GM12878 (cell line): ENCODE measurements around the gene BORCS5. TPM values are rescaled to one million over a fixed set of nuclear protein-coding genes. Genes with fewer than 3 reads are reported as not detected.

ENCODE experiments used
- ATAC-seq: fragments of 200-7000 bp; cut with Tn5 transposase; 3 replicates; pipeline ENCODE4 v1.9.1; 2020; ENCODE audit warnings: mild to moderate bottlenecking, moderate library complexity
- BruUV-seq: library from RNA; stranded (reverse); fragments of 400-500 nt; replicated peaks from 2 replicates; lab custom pipeline; 2021; lab: Mats Ljungman, UMichigan
- CTCF ChIA-PET: fragments of 300-600 bp; sonication (Branson Sonifier 250); formaldehyde crosslinking; extraction: SDS; loops from one replicate; lab custom pipeline; 2021; ENCODE audit warnings: inconsistent platforms; lab: Yijun Ruan, JAX
- POLR2A ChIA-PET: fragments of 350-600 bp; formaldehyde crosslinking; extraction: SDS; loops from one replicate; lab custom pipeline; 2021; ENCODE audit warnings: inconsistent platforms; lab: Charles Lee
- RAD21 ChIA-PET: fragments of 300-600 bp; sonication (Branson Sonifier 250); formaldehyde crosslinking; loops from one replicate; lab custom pipeline; 2023; ENCODE audit warnings: antibody characterized with exemption; ENCODE audit not compliant: unreplicated experiment; lab: Charles Lee
- SMC1A ChIA-PET: fragments of 300-600 bp; sonication (Branson Sonifier 250); formaldehyde crosslinking; loops from one replicate; lab custom pipeline; 2023; ENCODE audit not compliant: unreplicated experiment, uncharacterized antibody; lab: Charles Lee
- DNase-seq: peaks from one replicate; pipeline ENCODE4 v3.0.0-alpha.2; 2011; ENCODE audit warnings: low read depth, low spot score
- FAIRE-seq: peaks from 3 replicates; lab custom pipeline; 2011; peaks lifted over from hg19 to GRCh38; lab: Jason Lieb, UNC
- H2AFZ ChIP-seq: 2 replicates; pipeline ENCODE4 v1.6.0; 2011; ENCODE audit warnings: low read depth, low read length, control low read depth; ENCODE audit not compliant: control insufficient read depth
- H3K27ac ChIP-seq: 2 replicates; pipeline ENCODE4 v1.5.1; 2011; ENCODE audit warnings: control low read depth; ENCODE audit not compliant: control insufficient read depth, insufficient read depth
- H3K27me3 ChIP-seq, 2 experiments: replicated peaks in 1 of 2; 2 replicates each; pipeline versions ENCODE4 v1.6.0 to v1.6.1; 2011; ENCODE audit warnings: low read length in 1 of 2; ENCODE audit not compliant: control insufficient read depth in 2 of 2, insufficient read depth in 2 of 2
- H3K36me3 ChIP-seq, 2 experiments: 2 replicates each; pipeline ENCODE4 v1.5.1; 2011; ENCODE audit warnings: low read length in 1 of 2; ENCODE audit not compliant: control insufficient read depth in 2 of 2, insufficient read depth in 2 of 2
- H3K4me1 ChIP-seq: 2 replicates; pipeline ENCODE4 v1.6.1; 2011; ENCODE audit warnings: mild to moderate bottlenecking, low read length, moderate library complexity, mixed read lengths; ENCODE audit not compliant: control insufficient read depth, insufficient read depth
- H3K4me2 ChIP-seq: 2 replicates; pipeline ENCODE4 v1.6.0; 2011; ENCODE audit warnings: control low read depth; ENCODE audit not compliant: control insufficient read depth, insufficient read depth
- H3K4me3 ChIP-seq: fragments of 200-600 bp; sonication (generic); 2 replicates; pipeline ENCODE4 v1.5.1; 2016
- H3K79me2 ChIP-seq: 2 replicates; pipeline ENCODE4 v1.6.0; 2011; ENCODE audit warnings: low read length; ENCODE audit not compliant: control insufficient read depth, insufficient read depth
- H3K9ac ChIP-seq: 2 replicates; pipeline ENCODE4 v1.8.0; 2011; ENCODE audit warnings: low read length, control low read depth, mixed read lengths; ENCODE audit not compliant: control insufficient read depth, insufficient read depth
- H3K9me3 ChIP-seq: replicated peaks from 3 replicates; pipeline ENCODE4 v1.5.1; 2011; ENCODE audit warnings: mild to moderate bottlenecking, low read length; ENCODE audit not compliant: control insufficient read depth, insufficient read depth
- H4K20me1 ChIP-seq: 2 replicates; pipeline ENCODE4 v1.6.0; 2011; ENCODE audit not compliant: control insufficient read depth, insufficient read depth
- MYB ChIP-seq: fragments of 150-350 bp; IDR thresholded peaks from 2 replicates; pipeline ENCODE4 v1.6.1; 2014; ENCODE audit warnings: mild to moderate bottlenecking, low read depth, low read length, borderline replicate concordance
- NFYA ChIP-seq: IDR thresholded peaks from 2 replicates; pipeline ENCODE4 v1.6.1; 2011; ENCODE audit warnings: low read depth, mild to moderate bottlenecking, low read length, improper control_type of control experiment, borderline replicate concordance
- RCOR1 ChIP-seq: conservative IDR thresholded peaks from 2 replicates; pipeline ENCODE4 v1.6.1; 2012; ENCODE audit warnings: low read depth, low read length, improper control_type of control experiment
- RELA ChIP-seq: fragments of 450-650 bp; IDR thresholded peaks from 2 replicates; pipeline ENCODE4 v1.8.0; 2014; ENCODE audit warnings: borderline replicate concordance; ENCODE audit not compliant: partially characterized antibody
- SMAD1 ChIP-seq: fragments of 450-650 bp; IDR thresholded peaks from 2 replicates; pipeline ENCODE4 v1.6.1; 2018; ENCODE audit warnings: mild to moderate bottlenecking, low read depth; ENCODE audit not compliant: partially characterized antibody
- SP1 ChIP-seq: IDR thresholded peaks from one replicate; pipeline ENCODE4 v1.6.1; 2011; ENCODE audit warnings: low read depth, low read length
- SUPT20H ChIP-seq: IDR thresholded peaks from 2 replicates; pipeline ENCODE4 v1.6.1; 2011; ENCODE audit warnings: low read depth, mild to moderate bottlenecking, low read length, moderate library complexity, borderline replicate concordance; ENCODE audit not compliant: control insufficient read depth
- ZNF207 ChIP-seq: fragments of 450-650 bp; IDR thresholded peaks from 2 replicates; pipeline ENCODE4 v1.6.1; 2014; ENCODE audit warnings: antibody characterized with exemption, mild to moderate bottlenecking, borderline replicate concordance
- ZNF274 ChIP-seq: IDR thresholded peaks from one replicate; pipeline ENCODE4 v1.8.0; 2011; ENCODE audit not compliant: insufficient read length, insufficient read depth
- ZSCAN29 ChIP-seq: fragments of 450-650 bp; IDR thresholded peaks from 2 replicates; pipeline ENCODE4 v1.6.1; 2017; ENCODE audit warnings: mild to moderate bottlenecking, moderate library complexity
- WGBS: methylation state at CpG from one replicate; pipeline ENCODE4 v1.1.6; 2016; ENCODE audit warnings: low lambda C conversion rate; ENCODE audit not compliant: insufficient replicate concordance, insufficient coverage; ENCODE audit errors: missing lambda C conversion rate; 5-methylcytosine and 5-hydroxymethylcytosine counted together
- in situ Hi-C: fragments of 300-500 bp; cut with MboI; formaldehyde crosslinking; loops from 9 replicates; pipeline ENCODE4 v1.14.3; 2018; ENCODE audit warnings: mixed read lengths
- intact Hi-C: fragments of 100-400 bp; cut with micrococcal nuclease; formaldehyde crosslinking; loops from one replicate; pipeline ENCODE4 v1.14.2; 2022; ENCODE audit not compliant: unreplicated experiment
- polyA plus RNA-seq, 11 experiments: library from polyadenylated mRNA; depleted of rRNA in 4 of 11; unstranded in 6 of 11; stranded (reverse) in 5 of 11; fragments of >200 nt; fragmentation: Nextera tagmentation in 4 of 11; fragmentation: Illumina TruSeq in 1 of 11; extraction: Ambion mirVana in 4 of 11; extraction: Trizol in 1 of 11; gene quantifications; 1 replicate in 1 of 11; 2 replicates in 10 of 11; pipeline versions ENCODE4 v1.2.1 to v1.2.3, GENCODE V29; 2011 to 2016; ENCODE audit warnings: inconsistent platforms in 2 of 11, missing spikeins in 2 of 11, low read depth in 1 of 11
- total RNA-seq, 4 experiments: library from RNA; depleted of rRNA in 3 of 4; stranded (reverse); fragments of >200 nt in 3 of 4; fragmentation: Illumina TruSeq in 1 of 4; extraction: Trizol in 1 of 4; gene quantifications; 2 replicates each; pipeline versions ENCODE4 v1.2.1 to v1.2.3, GENCODE V29; 2013 to 2021
- TF ChIP-seq, protein P1 (sequence below): IDR thresholded peaks from 2 replicates; pipeline ENCODE4 v1.6.1; 2012; ENCODE audit warnings: low read depth, low read length, improper control_type of control experiment
- TF ChIP-seq, protein P2 (sequence below): IDR thresholded peaks from 2 replicates; pipeline ENCODE4 v1.6.1; 2012; ENCODE audit warnings: improper control_type of control experiment, low read depth, low read length; ENCODE audit not compliant: insufficient replicate concordance
- TF ChIP-seq, protein P3 (sequence below): IDR thresholded peaks from 2 replicates; pipeline ENCODE4 v1.6.1; 2012; ENCODE audit warnings: mild to moderate bottlenecking, low read depth, low read length

Gene BORCS5
- total and polyA plus RNA-seq, 10 of the 15 experiments (the other 5 are each of a cell fraction or from before 2014, with no cell fraction given), result 1.4 to 39.7 (median 16.1) TPM

DNA sequence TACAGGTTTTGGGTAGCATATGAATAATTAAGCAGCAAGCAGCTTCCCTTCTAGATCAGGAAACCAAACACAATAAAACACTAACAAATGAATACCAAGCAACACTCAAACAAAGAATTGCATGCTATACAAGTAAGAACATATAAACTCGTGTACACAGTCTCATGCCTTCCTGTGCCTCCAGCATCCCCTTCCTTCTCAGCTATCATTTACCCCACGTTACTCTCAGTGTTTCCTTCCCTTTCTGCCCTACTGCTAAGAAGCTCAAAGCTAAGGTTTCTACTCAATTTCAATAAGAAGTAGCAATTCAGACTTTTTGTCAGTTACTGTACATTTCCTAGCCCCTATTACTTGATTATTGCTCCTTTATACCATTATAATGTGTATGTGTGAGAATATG lies 124.8 kb downstream of the BORCS5 start:
- WGBS, result 76% methylated on average over 2 of the region's 2 CpGs
- Histone ChIP-seq H3K27me3 (no peaks in the 10 kb centered on the region), H3K27ac (0 out of 2 replicates have a peak overlapping the region, but pooled peaks have one; percentile 25), H3K4me3 (no peak overlapping the region), H3K4me1 (peaks cover 17% of the 10 kb centered on the region), H3K36me3 (peaks cover 20 to 36% of the 10 kb centered on the region in 2 experiments), H3K9me3 (no peaks in the 10 kb centered on the region), H3K79me2 (peaks cover 2% of the 10 kb centered on the region), H2AFZ (no peak overlapping the region), H3K9ac (no peak overlapping the region), H4K20me1 (no peaks in the 10 kb centered on the region), H3K4me2 (no peak overlapping the region)
- in situ Hi-C loops (no loop called here), intact Hi-C loops (no loop called here)
- ATAC-seq, result no peak
- POLR2A ChIA-PET, result interaction anchor here (0.7 to 2.4 kb wide), 7 partner anchors 16 to 235 kb away, joined by 3 to 15 read pairs (median 3); no protein-coding TSS in a partner anchor
- CTCF ChIA-PET, result interaction anchor here (0.9 to 2.2 kb wide), 6 partner anchors 13 to 127 kb away, joined by 3 to 10 read pairs (median 4); no protein-coding TSS in a partner anchor
- RAD21 ChIA-PET, result interaction anchor here (0.5 to 4.5 kb wide), 6 partner anchors 23 to 216 kb away, joined by 3 to 42 read pairs (median 3); no protein-coding TSS in a partner anchor
- no TSS peak for BruUV-seq
- no peak for DNase-seq
- no peak for TF ChIP-seq SUPT20H
- TF ChIP-seq SMAD1, result no peak
- no peak for TF ChIP-seq NFYA
- TF ChIP-seq, protein P1, sequence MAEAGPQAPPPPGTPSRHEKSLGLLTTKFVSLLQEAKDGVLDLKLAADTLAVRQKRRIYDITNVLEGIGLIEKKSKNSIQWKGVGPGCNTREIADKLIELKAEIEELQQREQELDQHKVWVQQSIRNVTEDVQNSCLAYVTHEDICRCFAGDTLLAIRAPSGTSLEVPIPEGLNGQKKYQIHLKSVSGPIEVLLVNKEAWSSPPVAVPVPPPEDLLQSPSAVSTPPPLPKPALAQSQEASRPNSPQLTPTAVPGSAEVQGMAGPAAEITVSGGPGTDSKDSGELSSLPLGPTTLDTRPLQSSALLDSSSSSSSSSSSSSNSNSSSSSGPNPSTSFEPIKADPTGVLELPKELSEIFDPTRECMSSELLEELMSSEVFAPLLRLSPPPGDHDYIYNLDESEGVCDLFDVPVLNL, result no peak
- TF ChIP-seq ZNF274, result no peak
- no peak for TF ChIP-seq ZSCAN29
- TF ChIP-seq, protein P2, sequence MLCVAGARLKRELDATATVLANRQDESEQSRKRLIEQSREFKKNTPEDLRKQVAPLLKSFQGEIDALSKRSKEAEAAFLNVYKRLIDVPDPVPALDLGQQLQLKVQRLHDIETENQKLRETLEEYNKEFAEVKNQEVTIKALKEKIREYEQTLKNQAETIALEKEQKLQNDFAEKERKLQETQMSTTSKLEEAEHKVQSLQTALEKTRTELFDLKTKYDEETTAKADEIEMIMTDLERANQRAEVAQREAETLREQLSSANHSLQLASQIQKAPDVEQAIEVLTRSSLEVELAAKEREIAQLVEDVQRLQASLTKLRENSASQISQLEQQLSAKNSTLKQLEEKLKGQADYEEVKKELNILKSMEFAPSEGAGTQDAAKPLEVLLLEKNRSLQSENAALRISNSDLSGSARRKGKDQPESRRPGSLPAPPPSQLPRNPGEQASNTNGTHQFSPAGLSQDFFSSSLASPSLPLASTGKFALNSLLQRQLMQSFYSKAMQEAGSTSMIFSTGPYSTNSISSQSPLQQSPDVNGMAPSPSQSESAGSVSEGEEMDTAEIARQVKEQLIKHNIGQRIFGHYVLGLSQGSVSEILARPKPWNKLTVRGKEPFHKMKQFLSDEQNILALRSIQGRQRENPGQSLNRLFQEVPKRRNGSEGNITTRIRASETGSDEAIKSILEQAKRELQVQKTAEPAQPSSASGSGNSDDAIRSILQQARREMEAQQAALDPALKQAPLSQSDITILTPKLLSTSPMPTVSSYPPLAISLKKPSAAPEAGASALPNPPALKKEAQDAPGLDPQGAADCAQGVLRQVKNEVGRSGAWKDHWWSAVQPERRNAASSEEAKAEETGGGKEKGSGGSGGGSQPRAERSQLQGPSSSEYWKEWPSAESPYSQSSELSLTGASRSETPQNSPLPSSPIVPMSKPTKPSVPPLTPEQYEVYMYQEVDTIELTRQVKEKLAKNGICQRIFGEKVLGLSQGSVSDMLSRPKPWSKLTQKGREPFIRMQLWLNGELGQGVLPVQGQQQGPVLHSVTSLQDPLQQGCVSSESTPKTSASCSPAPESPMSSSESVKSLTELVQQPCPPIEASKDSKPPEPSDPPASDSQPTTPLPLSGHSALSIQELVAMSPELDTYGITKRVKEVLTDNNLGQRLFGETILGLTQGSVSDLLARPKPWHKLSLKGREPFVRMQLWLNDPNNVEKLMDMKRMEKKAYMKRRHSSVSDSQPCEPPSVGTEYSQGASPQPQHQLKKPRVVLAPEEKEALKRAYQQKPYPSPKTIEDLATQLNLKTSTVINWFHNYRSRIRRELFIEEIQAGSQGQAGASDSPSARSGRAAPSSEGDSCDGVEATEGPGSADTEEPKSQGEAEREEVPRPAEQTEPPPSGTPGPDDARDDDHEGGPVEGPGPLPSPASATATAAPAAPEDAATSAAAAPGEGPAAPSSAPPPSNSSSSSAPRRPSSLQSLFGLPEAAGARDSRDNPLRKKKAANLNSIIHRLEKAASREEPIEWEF, result no peak
- no peak for TF ChIP-seq MYB
- TF ChIP-seq RELA, result no peak
- no peak for TF ChIP-seq SP1
- TF ChIP-seq RCOR1, result no peak
- TF ChIP-seq, protein P3, sequence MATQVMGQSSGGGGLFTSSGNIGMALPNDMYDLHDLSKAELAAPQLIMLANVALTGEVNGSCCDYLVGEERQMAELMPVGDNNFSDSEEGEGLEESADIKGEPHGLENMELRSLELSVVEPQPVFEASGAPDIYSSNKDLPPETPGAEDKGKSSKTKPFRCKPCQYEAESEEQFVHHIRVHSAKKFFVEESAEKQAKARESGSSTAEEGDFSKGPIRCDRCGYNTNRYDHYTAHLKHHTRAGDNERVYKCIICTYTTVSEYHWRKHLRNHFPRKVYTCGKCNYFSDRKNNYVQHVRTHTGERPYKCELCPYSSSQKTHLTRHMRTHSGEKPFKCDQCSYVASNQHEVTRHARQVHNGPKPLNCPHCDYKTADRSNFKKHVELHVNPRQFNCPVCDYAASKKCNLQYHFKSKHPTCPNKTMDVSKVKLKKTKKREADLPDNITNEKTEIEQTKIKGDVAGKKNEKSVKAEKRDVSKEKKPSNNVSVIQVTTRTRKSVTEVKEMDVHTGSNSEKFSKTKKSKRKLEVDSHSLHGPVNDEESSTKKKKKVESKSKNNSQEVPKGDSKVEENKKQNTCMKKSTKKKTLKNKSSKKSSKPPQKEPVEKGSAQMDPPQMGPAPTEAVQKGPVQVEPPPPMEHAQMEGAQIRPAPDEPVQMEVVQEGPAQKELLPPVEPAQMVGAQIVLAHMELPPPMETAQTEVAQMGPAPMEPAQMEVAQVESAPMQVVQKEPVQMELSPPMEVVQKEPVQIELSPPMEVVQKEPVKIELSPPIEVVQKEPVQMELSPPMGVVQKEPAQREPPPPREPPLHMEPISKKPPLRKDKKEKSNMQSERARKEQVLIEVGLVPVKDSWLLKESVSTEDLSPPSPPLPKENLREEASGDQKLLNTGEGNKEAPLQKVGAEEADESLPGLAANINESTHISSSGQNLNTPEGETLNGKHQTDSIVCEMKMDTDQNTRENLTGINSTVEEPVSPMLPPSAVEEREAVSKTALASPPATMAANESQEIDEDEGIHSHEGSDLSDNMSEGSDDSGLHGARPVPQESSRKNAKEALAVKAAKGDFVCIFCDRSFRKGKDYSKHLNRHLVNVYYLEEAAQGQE, result no peak
- no peak for TF ChIP-seq ZNF207
- SMC1A ChIA-PET, result interaction anchor here (0.9 to 2.9 kb wide), 15 partner anchors 10 to 172 kb away, joined by 3 to 12 read pairs (median 4); partner anchors contain the start of gene DUSP16
- FAIRE-seq, result no peak
